Measurements from ENCODE around the gene MC2R. TPM values are rescaled to one million over a fixed set of nuclear protein-coding genes. Genes with fewer than 3 reads are reported as not detected.
A peak's percentile ranks its signal among the peaks of the same experiment; 100 is the strongest.

The MC2R gene
- not detected in 2 replicates for total RNA-seq (2014; rRNA removed; shearing (Covaris generic))

DNA sequence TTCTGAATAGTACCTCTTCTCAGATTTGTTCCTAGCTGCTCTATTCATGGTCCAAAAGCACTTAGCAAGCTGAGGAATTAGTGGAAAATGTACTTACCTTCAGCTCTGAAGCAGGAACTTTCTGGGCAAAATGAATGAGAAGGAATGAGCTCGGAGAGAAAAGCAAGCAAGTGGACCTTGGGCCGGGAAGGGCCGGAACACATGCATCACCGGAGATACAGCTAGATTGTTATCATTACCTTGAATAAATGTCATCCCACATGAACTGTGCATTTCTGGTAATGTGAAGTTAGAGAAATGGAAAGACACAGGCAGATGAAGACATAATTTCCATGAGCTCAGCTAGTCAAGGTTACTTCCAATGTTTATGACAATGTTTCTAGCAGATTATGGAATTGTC, at the start of gene MC2R:
TSS of gene MC2R (minus strand) at position 146 of the 400 bp plus-strand sequence. CDS start 30,018 bp downstream, outside the sequence.
- DNase-seq (ENCODE audit: low spot score): no peak

DNA sequence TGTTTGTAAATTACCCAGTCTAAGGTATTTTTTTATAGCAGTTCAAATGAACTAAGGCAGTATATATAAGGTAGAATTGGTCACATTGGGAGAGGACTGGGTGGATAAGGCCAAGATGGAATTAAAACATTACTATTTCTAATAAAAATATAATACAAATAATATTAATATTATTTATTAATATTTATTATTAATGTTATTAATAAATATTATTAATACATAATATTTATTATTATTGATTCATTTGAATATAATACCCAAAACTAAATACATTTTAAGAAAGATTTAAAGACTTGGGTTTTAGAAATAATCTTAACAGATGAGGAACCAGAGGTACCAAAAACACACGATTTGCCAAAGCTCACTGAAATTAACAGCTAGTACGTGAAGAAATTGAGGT, 30.5 kb upstream of the MC2R start:
- DNase-seq (ENCODE audit: low spot score): no peak

DNA sequence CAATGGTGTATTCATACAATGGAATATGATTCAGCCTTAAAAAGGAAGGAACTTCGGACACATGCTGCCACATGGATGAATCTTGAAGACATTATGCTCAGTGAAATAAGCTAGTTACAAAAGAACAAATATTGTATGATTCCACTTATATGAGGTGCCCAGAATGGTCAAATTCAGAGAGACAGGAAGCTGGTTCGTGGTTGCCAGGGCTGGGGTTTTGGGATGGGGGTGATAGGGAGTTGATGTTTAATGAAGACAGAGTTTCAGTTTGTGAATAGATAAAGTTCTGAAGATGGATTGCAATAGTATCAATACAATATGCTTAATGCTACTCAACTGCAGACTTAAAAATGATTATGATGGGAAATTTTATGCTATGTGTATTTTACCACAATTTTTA, 28.0 kb upstream of the MC2R start:
- DNase-seq (ENCODE audit: low spot score): no peak

DNA sequence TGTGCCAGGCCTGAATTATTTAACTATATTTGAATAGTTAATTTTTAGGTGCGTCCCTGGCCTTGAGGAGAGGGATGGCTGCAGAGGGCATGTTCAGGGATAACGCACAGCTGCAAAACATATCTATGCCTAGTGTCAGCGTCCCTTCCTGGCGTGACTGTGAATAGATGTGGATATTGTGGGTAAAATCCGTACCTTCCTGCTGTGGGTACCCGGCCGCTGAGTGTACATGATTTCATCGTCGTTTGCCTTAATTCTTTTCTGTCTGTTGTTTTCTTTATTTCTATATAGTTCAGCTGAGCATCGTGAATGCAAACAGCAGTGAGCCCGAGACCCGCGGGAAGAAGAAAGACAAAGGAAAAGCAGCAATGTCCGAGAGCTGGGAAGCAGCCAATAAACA, 25.0 kb upstream of the MC2R start:
- no peak for DNase-seq (ENCODE audit: low spot score)

DNA sequence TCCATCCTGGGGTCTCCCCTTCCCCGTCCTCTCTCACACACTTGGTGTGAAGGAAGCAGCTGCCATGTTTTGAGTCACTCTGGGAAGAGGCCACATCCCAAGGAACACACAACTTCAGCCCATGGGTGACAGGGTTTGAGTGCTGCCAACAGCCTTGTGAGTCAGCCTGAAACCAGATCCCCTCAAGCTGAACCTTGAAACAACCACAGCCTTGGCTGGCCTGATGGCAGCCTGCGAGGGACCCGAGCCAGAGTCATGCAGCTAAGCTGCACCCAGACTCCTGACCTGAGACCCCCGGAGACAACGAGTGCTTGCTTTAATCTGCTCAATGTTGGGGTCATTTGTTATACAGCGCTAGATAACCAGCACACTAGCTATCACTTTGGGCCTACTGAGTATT, 19.3 kb upstream of the MC2R start:
- peak; percentile 47 for DNase-seq (ENCODE audit: low spot score)

DNA sequence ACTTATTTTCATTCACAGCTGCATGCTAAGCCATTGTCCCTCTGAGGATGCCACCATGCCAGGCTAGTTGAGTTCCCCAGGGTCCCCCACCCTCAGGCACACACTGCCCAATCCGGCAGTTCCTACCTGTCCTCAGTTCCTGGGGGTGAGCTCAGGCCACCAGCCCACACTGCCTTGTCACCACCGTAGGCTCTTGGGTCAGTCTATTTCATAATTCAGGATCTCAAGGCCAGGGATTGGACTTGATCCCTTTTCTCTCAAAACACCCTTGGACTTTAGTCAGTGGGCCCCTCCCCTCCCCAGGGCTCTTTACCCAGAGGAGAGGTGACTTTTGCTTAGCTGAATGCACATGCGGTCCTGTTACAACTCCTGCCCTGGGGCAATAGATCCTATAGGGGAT, 18.7 kb upstream of the MC2R start:
- DNase-seq (ENCODE audit: low spot score): no peak

DNA sequence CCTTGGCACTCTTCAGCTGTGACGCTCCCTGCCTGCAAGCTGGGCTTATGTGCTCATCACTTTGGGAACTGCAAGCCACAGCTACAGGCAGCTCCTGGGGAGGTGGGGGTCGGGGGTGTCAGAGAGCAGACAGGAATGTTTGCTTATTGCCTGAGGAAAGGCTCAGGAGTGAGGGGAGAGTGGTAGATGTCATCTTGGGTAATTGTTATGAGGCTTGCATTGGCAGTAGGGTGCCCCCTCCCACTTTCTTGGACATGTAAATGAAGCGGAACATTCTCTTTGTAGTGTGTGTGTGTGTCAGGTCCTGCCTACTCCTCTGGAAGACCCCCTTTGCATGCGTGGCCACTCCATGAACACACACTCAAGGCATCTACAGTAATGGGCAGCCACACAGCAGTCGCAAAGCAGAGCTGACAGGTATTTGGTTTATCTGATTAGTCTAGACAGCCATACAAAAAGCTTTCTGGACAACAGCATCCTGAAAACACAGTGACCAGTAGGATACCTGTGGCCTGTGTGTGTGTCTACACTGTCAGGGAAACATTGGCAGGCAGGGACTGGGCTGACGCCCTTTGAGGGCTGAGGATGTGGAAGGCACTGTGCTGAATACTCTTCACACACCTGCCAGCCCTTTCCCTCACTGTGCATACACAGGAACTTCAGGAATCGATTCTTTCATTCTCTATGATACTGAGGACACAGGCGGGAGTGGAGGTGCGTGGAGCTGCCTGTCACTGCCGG, 17.1 kb upstream of the MC2R start:
- no peak for DNase-seq (ENCODE audit: low spot score)

DNA sequence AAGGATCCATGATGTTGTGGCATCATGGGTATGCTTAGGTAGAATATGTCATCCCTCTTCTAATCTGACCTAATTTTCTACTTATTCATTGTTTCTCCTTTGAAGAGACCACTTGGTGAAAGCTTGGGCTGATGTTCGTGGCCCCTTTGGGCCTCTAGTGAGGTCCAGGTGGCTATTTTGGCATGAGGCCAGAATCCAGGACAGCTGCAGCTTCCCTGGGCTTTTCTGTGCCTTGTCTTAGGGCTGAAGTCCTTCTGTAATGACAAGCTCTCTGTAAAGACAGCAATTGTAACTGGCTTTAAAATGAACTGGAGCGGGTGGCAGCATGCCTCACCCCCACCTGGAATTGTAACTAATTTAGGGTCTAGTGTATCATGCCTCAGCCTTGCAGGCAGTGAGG, 15.6 kb upstream of the MC2R start:
- DNase-seq (ENCODE audit: low spot score): no peak

DNA sequence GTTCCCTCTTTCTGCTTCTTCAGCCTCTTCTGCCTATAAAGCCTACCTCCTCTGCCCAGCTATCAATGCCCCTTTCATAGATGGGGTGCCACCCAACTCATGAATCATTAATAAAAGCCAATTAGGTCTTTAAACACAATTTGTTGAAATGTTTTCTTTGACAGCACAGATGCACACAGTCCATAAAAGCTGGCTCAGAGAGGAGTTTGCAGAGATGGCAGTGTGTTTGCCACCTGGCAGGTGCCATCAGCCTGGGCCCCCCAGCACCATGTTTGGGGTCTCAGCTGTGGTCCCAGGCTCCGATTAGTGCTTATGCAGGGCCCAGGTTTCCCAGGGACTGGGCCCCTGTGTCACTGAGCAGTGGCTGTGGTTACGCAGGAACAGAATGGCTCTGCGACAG, 7.9 kb upstream of the MC2R start:
- DNase-seq (ENCODE audit: low spot score): no peak

DNA sequence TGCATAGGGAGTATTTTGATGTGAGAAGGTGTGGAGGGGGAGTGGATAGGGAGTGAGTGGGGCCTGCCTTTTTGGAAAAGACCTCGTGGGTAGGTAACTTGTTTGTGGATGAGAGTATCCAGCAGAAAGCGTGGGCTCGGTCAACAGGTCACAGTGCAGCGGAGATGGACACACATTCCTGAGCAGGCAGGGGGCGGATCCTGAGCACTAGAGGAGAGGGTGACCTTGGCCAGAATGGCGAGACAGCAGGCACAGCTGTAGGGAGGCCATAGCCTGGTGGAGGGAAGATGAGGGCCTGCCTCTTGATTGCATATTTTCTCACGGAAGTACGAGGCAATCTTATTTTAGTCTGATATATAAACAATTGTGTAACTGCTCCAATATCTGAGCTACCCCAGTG, 3.6 kb upstream of the MC2R start:
- DNase-seq (ENCODE audit: low spot score): no peak

DNA sequence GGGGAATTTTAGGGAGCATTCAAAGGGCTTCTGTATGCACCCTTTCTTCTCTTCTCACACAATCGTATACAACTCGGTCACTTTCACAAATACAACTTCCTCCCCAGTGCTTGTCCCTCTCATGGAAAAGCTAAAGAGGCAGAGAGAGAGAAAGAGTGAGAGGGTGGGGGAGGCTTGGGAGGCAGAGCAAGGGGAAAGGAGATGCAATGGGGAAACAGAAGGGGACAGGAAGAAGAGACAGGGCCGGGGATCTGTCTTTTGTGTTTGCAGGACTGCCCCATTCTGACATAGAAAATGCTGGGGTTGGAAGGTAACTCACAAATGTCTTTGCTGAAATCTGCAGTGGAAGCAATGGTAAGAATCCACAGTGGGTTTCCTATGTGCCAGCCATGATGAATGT, 2.1 kb upstream of the MC2R start:
- no peak for DNase-seq (ENCODE audit: low spot score)

DNA sequence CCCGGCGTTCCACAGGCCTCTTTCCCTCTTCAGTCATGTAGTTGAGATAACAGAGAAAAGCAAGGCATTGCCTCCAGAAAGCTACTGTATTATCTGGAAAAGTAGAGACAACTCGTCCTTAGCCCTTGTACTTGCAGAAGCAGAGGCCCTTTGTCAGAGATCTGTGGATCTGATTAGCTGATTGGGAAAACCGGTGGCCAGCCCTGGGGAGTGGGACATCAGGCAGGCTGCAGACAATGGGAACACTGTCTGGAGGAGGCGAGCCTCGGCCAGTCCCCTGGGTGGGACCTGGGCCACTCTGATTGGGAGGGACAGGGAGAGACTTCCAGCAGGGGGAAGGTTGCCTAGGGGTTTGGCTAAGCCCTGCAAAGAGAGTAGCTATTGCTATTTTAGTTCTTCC, 1.2 kb upstream of the MC2R start:
- DNase-seq (ENCODE audit: low spot score): no peak

DNA sequence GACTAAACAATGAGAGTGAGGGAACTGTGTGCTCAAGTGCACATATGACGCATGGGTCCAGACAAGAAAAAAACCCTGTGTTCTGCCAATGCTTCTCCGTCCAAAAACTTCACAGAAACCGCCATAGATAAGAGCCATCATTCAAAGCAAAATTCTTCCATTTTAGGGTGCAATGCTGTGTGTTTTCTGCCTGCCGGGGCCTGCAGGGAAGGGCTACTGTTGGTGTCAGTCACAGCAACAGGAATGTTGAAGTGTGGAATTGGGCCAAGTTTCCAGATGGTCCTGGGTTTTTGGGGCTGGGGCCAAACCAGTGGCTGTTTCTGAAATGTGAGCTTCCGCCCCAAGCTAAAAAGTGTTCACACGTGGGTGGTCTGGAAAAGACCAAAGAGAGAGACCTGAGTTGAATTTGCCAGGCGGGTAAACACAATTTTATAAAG, 677 bp upstream of the MC2R start:
- peak; percentile 41 for DNase-seq (ENCODE audit: low spot score)

DNA sequence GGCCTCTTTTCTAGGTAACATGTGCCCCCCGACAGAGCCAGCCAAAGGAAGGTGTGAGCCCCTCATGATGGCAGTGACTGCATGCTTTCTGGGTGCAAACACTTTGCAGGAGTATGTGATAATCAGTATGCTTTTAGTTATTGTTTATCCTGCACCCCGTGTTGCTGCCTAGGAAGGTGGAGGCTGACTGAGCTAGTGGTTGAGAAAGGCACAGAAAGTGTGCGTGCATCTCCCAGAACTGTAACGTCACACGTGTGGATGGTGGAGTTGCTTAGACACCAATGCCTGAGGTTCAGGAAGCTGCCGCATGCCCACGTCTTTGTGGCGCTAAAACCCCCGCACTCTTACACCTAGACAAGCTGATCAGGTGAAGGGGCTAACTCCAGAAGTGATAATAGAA, 580 bp downstream of the MC2R start:
- DNase-seq (ENCODE audit: low spot score): no peak

DNA sequence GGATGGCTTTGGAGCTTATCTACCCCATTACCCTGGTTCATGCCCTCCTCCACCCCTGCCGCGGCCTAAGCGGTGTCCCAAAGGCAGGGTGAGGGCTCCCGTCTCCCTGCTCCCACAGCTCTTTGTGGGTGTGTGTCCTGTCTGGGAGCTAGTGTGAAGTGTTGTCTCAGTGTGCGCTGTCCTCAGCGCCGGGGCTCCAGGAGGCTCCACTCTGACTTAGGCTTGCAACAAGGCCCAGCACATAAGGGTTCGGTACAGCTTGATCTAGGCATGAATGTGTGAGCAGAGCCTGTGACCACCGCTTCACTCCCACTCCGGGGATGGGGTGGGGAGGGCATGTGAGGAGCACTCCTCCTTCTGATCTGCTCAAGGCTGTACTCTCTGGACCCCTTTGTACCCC, 1.2 kb downstream of the MC2R start:
- DNase-seq (ENCODE audit: low spot score): no peak

DNA sequence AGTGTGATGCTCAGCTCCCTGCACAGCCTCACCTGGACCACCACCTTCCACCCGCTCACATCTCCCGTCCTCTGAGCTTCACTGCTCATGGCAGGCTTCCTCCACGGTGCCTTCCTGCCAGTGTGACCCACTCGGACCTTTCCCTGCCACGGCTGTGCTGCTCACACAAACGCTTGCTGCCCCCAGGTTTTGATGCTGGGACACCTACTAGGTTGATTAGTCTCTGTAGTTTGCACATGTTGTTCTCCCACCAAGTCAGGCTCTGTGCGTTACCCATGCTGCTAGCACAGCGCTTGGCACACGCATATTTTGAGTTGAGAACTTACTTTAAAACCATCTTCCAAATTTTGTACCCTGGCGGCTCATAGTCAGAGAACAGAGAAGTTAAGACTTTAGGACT, 2.1 kb downstream of the MC2R start:
- DNase-seq (ENCODE audit: low spot score): no peak

DNA sequence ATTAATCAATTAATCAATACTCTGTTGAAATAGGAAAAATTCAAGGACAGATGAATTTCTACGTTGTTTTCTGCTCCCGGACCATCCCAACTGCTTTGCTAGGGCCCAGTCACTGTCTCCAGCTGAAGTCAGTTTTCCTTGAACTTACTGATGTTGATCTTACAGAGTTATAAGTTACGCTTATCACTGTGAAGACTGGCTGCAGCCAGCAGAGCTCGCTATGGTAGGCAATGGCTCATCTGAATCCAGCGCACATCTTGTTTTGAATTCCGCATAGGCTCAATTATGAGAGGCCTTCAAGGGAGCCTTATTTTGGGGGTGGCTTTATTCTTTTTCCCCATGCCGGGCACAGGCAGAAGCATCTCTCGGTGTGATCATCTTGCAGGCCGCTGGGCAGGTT, 2.7 kb downstream of the MC2R start:
- DNase-seq (ENCODE audit: low spot score): no peak

DNA sequence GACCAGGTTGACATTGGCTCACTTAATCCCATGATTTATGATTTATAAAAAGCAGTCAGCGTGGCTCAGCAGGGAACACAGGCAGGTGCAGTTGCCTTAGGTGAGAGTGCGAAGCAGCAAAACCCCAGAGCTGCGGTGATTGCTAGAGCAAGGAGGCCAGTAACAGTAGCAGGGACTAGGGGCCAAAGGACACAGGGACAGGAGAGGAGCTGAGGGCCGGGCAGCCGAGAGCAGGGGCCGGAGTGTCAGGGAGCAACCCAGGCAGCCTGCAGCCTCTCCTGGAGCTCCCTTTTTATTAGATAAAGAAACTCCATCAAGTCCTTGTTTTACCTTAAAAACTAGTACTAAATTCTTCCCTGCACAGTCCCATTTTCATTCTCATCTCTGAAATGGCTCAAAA, 4.3 kb downstream of the MC2R start:
- DNase-seq (ENCODE audit: low spot score): no peak

DNA sequence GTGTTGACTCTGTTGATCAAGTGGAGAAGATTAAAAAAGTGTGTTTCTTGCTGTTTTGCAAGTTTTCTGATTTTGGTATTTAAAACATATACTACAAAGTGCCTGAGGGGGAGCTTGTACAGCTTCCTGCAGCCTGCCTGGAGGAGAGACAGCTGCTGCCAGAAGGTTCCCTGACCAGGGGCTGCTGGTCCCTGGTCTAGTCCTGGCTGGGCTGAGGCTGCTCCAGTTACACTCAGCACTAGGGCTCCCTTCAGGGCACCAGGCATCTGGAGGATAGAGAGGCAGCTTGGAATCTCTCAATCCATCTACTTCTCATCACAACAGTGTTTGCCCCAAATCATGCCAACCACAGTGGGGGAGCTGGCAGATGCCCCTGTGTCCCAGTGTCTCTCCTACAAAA, 4.8 kb downstream of the MC2R start:
- DNase-seq (ENCODE audit: low spot score): no peak

DNA sequence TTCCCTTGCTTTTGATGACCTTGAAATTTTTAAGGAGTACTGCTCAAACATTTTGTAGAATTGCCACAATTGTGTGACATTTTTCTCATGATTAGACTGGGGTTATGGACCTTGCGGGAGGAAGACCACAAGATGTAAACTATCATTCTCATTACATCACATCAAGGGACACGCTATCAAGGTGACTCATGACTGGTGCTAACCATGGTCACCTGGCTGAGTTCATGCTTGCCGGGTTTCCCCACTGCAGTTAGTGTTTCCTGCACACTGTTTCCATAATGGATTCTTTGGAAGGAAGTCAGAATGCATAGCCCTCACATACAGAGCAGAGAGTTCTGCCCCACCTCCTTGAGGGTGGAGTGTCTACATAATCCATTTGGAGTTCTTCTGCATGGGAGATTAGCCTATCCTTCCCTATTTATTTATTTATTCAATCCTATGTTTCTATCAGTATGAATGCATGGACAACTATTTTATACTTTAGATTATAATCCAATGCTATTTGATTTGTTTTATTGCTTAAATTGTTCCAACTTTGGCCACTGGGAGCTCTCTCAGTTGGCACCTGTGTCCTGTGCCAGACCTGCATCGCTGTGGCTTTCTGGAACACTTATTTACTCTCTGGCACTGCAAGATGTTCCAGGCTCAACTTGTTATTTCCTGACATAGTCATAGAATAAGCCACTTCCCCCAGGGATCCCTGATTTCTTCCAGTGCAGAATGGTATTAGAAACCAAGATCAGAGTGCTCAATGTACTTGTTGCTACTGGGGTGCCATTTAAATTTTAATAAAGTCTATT, 6.0 kb downstream of the MC2R start:
- peak; percentile 75 for DNase-seq (ENCODE audit: low spot score)

DNA sequence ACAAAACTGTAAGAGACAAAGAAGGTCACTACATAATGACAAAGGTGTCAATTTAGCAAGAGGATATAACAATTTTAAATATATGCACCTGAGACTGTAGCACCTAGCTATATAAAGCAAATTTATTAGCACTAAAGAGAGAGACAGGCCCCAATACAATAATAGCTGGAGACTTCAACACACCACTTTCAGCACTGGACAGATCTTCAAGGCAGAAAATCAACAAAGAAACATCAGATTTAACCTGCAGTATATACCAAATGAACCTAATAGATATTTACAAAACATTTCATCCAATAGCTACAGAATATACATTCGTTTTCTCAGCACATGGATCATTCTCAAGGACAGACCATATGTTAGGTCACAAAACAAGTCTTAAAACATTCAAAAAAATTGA, 14.7 kb downstream of the MC2R start:
- no peak for DNase-seq (ENCODE audit: low spot score)

DNA sequence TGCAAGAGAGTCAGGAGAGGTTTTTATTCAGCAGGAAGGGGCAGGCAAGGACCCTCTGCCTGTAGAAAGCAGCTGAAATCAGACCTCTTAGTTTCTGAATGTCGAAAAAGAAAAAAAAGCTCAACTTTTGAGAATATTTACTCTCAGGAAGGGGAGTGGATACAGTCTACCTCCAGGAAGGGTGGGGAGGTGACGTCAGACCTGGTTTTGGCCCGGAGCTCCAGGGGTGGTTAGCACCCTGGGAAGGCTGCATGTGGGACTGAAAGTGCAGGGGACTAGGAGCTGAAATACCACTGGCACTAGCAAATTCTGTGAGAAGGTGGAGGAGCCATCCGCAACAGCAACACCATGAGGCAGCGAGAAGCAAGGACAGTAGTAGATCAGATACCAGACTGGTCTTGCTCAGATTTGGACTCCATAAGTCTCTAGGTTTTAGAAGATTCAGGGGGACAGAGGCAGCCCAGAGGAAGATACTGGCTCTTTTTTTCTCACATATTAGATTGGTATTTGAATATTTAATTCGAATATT, 19.8 kb downstream of the MC2R start:
- peak; percentile 14 for DNase-seq (ENCODE audit: low spot score)

DNA sequence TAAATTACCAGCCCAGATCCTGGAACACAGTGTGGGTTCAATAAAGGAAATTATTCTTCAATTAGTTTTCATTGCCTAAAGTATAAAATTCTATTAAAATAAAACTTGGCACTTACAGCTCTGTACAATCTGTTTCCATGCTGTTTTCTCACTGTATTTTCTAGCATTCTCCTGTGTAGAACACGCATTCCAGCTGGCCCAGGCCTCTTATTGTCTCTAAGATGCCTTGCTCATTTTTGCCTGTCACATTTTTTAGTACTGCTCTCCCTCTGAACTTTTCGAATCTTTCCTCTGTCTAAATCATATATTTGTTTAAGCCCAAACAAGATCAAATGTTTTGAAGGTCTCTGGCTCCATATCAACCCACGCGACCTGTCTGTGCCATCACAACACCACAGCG, 20.8 kb downstream of the MC2R start:
- DNase-seq (ENCODE audit: low spot score): no peak
